Keratinocyte (primary cell): ENCODE data around the gene FAM240B. TPM values are rescaled to one million over a fixed set of nuclear protein-coding genes. Genes with fewer than 3 reads are reported as not detected.

Experiments
- DNase-seq: peaks from one replicate; pipeline ENCODE4 v3.0.0-alpha.2; 2011; ENCODE audit warnings: low read depth, missing footprints, low spot score
- FAIRE-seq: peaks from 2 replicates; lab custom pipeline; 2011; peaks lifted over from hg19 to GRCh38; lab: Jason Lieb, UNC
- H2AFZ ChIP-seq: 2 replicates; pipeline ENCODE4 v1.6.0; 2012; ENCODE audit warnings: low read length, control low read depth, inconsistent platforms; ENCODE audit not compliant: control insufficient read depth
- H3K27ac ChIP-seq: 2 replicates; pipeline ENCODE4 v1.5.1; 2011; ENCODE audit warnings: low read length; ENCODE audit not compliant: control insufficient read depth, insufficient read depth
- H3K27me3 ChIP-seq: 3 replicates; pipeline ENCODE4 v1.6.0; 2011; ENCODE audit warnings: low read length; ENCODE audit not compliant: control insufficient read depth, insufficient read depth; ENCODE audit errors: extremely low read depth
- H3K36me3 ChIP-seq, 2 experiments: 2 replicates in 1 of 2; 3 replicates in 1 of 2; pipeline ENCODE4 v1.5.1; 2011; ENCODE audit warnings: low read length in 2 of 2, mild to moderate bottlenecking in 1 of 2; ENCODE audit not compliant: control insufficient read depth in 2 of 2, insufficient read depth in 2 of 2; ENCODE audit errors: extremely low read depth in 1 of 2
- H3K4me1 ChIP-seq: 3 replicates; pipeline ENCODE4 v1.5.1; 2011; ENCODE audit warnings: low read length; ENCODE audit not compliant: control insufficient read depth, insufficient read depth; ENCODE audit errors: extremely low read depth
- H3K4me2 ChIP-seq: 3 replicates; pipeline ENCODE4 v1.6.0; 2011; ENCODE audit warnings: low read depth, low read length; ENCODE audit not compliant: control insufficient read depth, insufficient read depth; ENCODE audit errors: extremely low read depth
- H3K4me3 ChIP-seq, 3 experiments: fragments of 200-600 bp in 1 of 3; sonication (generic) in 1 of 3; 2 replicates in 2 of 3; 3 replicates in 1 of 3; pipeline ENCODE4 v1.5.1; 2011 to 2016; ENCODE audit warnings: low read length in 3 of 3, mild to moderate bottlenecking in 3 of 3, control low read depth in 2 of 3, inconsistent platforms in 1 of 3, low read depth in 1 of 3, mixed read lengths in 1 of 3, mixed run types in 1 of 3, moderate library complexity in 1 of 3; ENCODE audit not compliant: control insufficient read depth in 2 of 3, insufficient read depth in 2 of 3; ENCODE audit errors: extremely low read depth in 1 of 3
- H3K79me2 ChIP-seq: 2 replicates; pipeline ENCODE4 v1.6.0; 2012; ENCODE audit warnings: low read length; ENCODE audit not compliant: control insufficient read depth, insufficient read depth
- H3K9ac ChIP-seq: 3 replicates; pipeline ENCODE4 v1.6.0; 2011; ENCODE audit warnings: low read length; ENCODE audit not compliant: control insufficient read depth, insufficient read depth; ENCODE audit errors: extremely low read depth
- H3K9me1 ChIP-seq: 3 replicates; pipeline ENCODE4 v1.6.0; 2011; ENCODE audit warnings: low read length; ENCODE audit not compliant: control insufficient read depth, insufficient read depth; ENCODE audit errors: extremely low read depth
- H3K9me3 ChIP-seq: 2 replicates; pipeline ENCODE4 v1.5.1; 2012; ENCODE audit warnings: low read depth, low read length; ENCODE audit not compliant: control insufficient read depth
- H4K20me1 ChIP-seq: 3 replicates; pipeline ENCODE4 v1.6.0; 2011; ENCODE audit warnings: low read length; ENCODE audit not compliant: control insufficient read depth, insufficient read depth; ENCODE audit errors: extremely low read depth
- CTCF ChIP-seq, 3 experiments: IDR thresholded peaks in 1 of 3; conservative IDR thresholded peaks in 1 of 3; optimal IDR thresholded peaks in 1 of 3; 2 replicates in 2 of 3; 3 replicates in 1 of 3; pipeline versions ENCODE3 to v1.5.1; 2011; ENCODE audit warnings: low read length in 3 of 3, mild to moderate bottlenecking in 3 of 3, moderate library complexity in 2 of 3, control low read depth in 1 of 3, inconsistent platforms in 1 of 3; ENCODE audit not compliant: insufficient read depth in 2 of 3; ENCODE audit errors: extremely low read depth in 1 of 3
- EZH2 ChIP-seq: IDR thresholded peaks from one replicate; pipeline ENCODE4 v1.6.1; 2012; ENCODE audit warnings: inconsistent platforms, mild to moderate bottlenecking, low read length, moderate library complexity
- dilution Hi-C: fragments of 300-500 bp; cut with MboI; formaldehyde crosslinking; loops from one replicate; pipeline ENCODE4 v1.7.0; 2020; ENCODE audit warnings: low sequenced_read_pairs; ENCODE audit not compliant: extremely low pct_ligation_motif_present
- polyA plus RNA-seq, 5 experiments: library from polyadenylated mRNA; depleted of rRNA in 3 of 5; stranded (reverse) in 3 of 5; stranded (forward) in 1 of 5; unstranded in 1 of 5; fragments of >200 nt; gene quantifications; 1 replicate in 1 of 5; 2 replicates in 3 of 5; 3 replicates in 1 of 5; pipeline versions ENCODE4 v1.2.1 to v1.2.3, GENCODE V29; 2011 to 2012; ENCODE audit warnings: missing spikeins in 2 of 5, low read depth in 1 of 5, low replicate concordance in 1 of 5

The FAM240B gene
- polyA plus RNA-seq, 1 donor (not counting 4 experiments of a cell fraction or from before 2014, with no cell fraction given), result not detected

- H3K79me2 ChIP-seq, result no peaks in the 10 kb centered on the region
- no peaks in the 10 kb centered on the region for H3K9me3 ChIP-seq
- no peaks in the 10 kb centered on the region for H3K9me1 ChIP-seq
- H2AFZ ChIP-seq, result no peak overlapping the region
- no peaks in the 10 kb centered on the region for H3K36me3 ChIP-seq
- H3K27me3 ChIP-seq, result no peaks in the 10 kb centered on the region
- H4K20me1 ChIP-seq, result no peaks in the 10 kb centered on the region
- H3K4me3 ChIP-seq, result no peak overlapping the region
- H3K9ac ChIP-seq, result no peak overlapping the region
- DNase-seq (no peak), FAIRE-seq (no peak)
- H3K4me1 ChIP-seq, result no peaks in the 10 kb centered on the region
- TF ChIP-seq EZH2 (no peak), CTCF (optimal IDR thresholded peaks at IDR 0.05 in 1 of 3, IDR thresholded peaks at IDR 0.05 in 1 of 3, conservative IDR thresholded peaks at IDR 0.05 in 1 of 3; ENCODE audit: extremely low read depth in 1 of 3, insufficient read depth in 2 of 3, low read length in 3 of 3) (no peak)
- dilution Hi-C loops, result no loop called here
- no peak overlapping the region for H3K4me2 ChIP-seq
- H3K27ac ChIP-seq, result no peak overlapping the region
Measured at GRCh38 chr9:38737246-38737645, 17.3 kb upstream of the FAM240B start.

GRCh38 chr9:38734831-38735230, 14.9 kb upstream of the FAM240B start:
- Histone ChIP-seq H3K9me1 (no peaks in the 10 kb centered on the region), H3K27me3 (no peaks in the 10 kb centered on the region), H3K79me2 (no peaks in the 10 kb centered on the region), H3K4me1 (no peaks in the 10 kb centered on the region), H3K9me3 (peaks cover 2% of the 10 kb centered on the region), H3K4me2 (no peak overlapping the region), H3K27ac (no peak overlapping the region), H3K4me3 (no peak overlapping the region), H3K9ac (no peak overlapping the region), H4K20me1 (no peaks in the 10 kb centered on the region), H2AFZ (no peak overlapping the region), H3K36me3 (no peaks in the 10 kb centered on the region)
- dilution Hi-C loops, result no loop called here
- DNase-seq (no peak), FAIRE-seq (no peak)
- TF ChIP-seq EZH2 (no peak), CTCF (optimal IDR thresholded peaks at IDR 0.05 in 1 of 3, IDR thresholded peaks at IDR 0.05 in 1 of 3, conservative IDR thresholded peaks at IDR 0.05 in 1 of 3; ENCODE audit: extremely low read depth in 1 of 3, insufficient read depth in 2 of 3, low read length in 3 of 3) (no peak)
